Endothelial cell of umbilical vein (primary cell): Measurements from ENCODE around the gene OR11L1. TPM values are rescaled to one million over a fixed set of nuclear protein-coding genes. Genes with fewer than 3 reads are reported as not detected.

ENCODE experiments used
- BruUV-seq: library from RNA; stranded (reverse); fragments of 400-500 nt; replicated peaks from 2 replicates; lab custom pipeline; 2021; lab: Mats Ljungman, UMichigan
- CTCF ChIA-PET: fragments of 300-600, 350-600 bp; sonication (Branson Sonifier 250); formaldehyde crosslinking; loops from one replicate; lab custom pipeline; 2021; ENCODE audit warnings: antibody characterized with exemption, inconsistent platforms; lab: Charles Lee
- POLR2A ChIA-PET: fragments of 300-600, 350-600 bp; sonication (Branson Sonifier 250); formaldehyde crosslinking; loops from one replicate; lab custom pipeline; 2021; ENCODE audit warnings: antibody characterized with exemption, inconsistent platforms; lab: Charles Lee
- DNase-seq: peaks from one replicate; pipeline ENCODE4 v3.0.0-alpha.2; 2011; ENCODE audit warnings: low read depth, low spot score
- FAIRE-seq: peaks from 2 replicates; lab custom pipeline; 2011; peaks lifted over from hg19 to GRCh38; lab: Jason Lieb, UNC
- H2AFZ ChIP-seq: 2 replicates; pipeline ENCODE4 v1.6.0; 2012; ENCODE audit warnings: low read depth, low read length, control low read depth, inconsistent platforms
- H3K27ac ChIP-seq: 2 replicates; pipeline ENCODE4 v1.5.1; 2011; ENCODE audit warnings: low read depth, mild to moderate bottlenecking, control low read depth, low read length, moderate library complexity; ENCODE audit not compliant: insufficient read depth
- H3K27me3 ChIP-seq, 2 experiments: 2 replicates each; pipeline versions ENCODE4 v1.6.0 to v1.6.1; 2011; ENCODE audit warnings: low read length in 2 of 2, mixed read lengths in 1 of 2; ENCODE audit not compliant: control insufficient read depth in 2 of 2, insufficient read depth in 2 of 2
- H3K36me3 ChIP-seq, 2 experiments: 2 replicates in 1 of 2; 3 replicates in 1 of 2; pipeline ENCODE4 v1.5.1; 2011; ENCODE audit warnings: low read length in 2 of 2, mild to moderate bottlenecking in 1 of 2, moderate library complexity in 1 of 2; ENCODE audit not compliant: control insufficient read depth in 2 of 2, insufficient read depth in 2 of 2; ENCODE audit errors: extremely low read depth in 1 of 2
- H3K4me1 ChIP-seq: 3 replicates; pipeline ENCODE4 v1.5.1; 2011; ENCODE audit warnings: mild to moderate bottlenecking, low read length; ENCODE audit not compliant: control insufficient read depth, insufficient read depth; ENCODE audit errors: extremely low read depth
- H3K4me2 ChIP-seq: 2 replicates; pipeline ENCODE4 v1.6.1; 2011; ENCODE audit warnings: low read length, control low read depth, mixed read lengths; ENCODE audit not compliant: insufficient read depth
- H3K4me3 ChIP-seq, 3 experiments: fragments of 200-600 bp in 1 of 3; sonication (generic), shearing (Covaris generic) in 1 of 3; replicated peaks in 1 of 3; 2 replicates each; pipeline ENCODE4 v1.5.1; 2011 to 2016; ENCODE audit warnings: control low read depth in 3 of 3, low read length in 3 of 3, mild to moderate bottlenecking in 2 of 3, inconsistent platforms in 1 of 3, low read depth in 1 of 3, moderate library complexity in 1 of 3; ENCODE audit not compliant: insufficient read depth in 1 of 3
- H3K79me2 ChIP-seq: 2 replicates; pipeline ENCODE4 v1.6.0; 2012; ENCODE audit warnings: low read length, inconsistent platforms; ENCODE audit not compliant: control insufficient read depth, insufficient read depth
- H3K9ac ChIP-seq: replicated peaks from 2 replicates; pipeline ENCODE3; 2011; ENCODE audit warnings: low read length, control low read depth; ENCODE audit not compliant: insufficient read depth; ENCODE audit errors: extremely low read depth
- H3K9me1 ChIP-seq: replicated peaks from 3 replicates; pipeline ENCODE4 v1.6.0; 2011; ENCODE audit warnings: mild to moderate bottlenecking, low read length; ENCODE audit not compliant: control insufficient read depth, insufficient read depth; ENCODE audit errors: extremely low read depth
- H3K9me3 ChIP-seq: replicated peaks from 2 replicates; pipeline ENCODE4 v1.5.1; 2012; ENCODE audit warnings: low read length, inconsistent platforms; ENCODE audit not compliant: control insufficient read depth, insufficient read depth
- H4K20me1 ChIP-seq: replicated peaks from 2 replicates; pipeline ENCODE3; 2011; ENCODE audit warnings: mild to moderate bottlenecking, low read length; ENCODE audit not compliant: control insufficient read depth, insufficient read depth; ENCODE audit errors: extremely low read depth
- FOS ChIP-seq: IDR thresholded peaks from 2 replicates; pipeline ENCODE4 v1.6.1; 2011; ENCODE audit warnings: mild to moderate bottlenecking, low read length, moderate library complexity, borderline replicate concordance; ENCODE audit not compliant: insufficient read depth
- GATA2 ChIP-seq: IDR thresholded peaks from 2 replicates; pipeline ENCODE4 v1.7.0; 2011; ENCODE audit warnings: low read depth, mild to moderate bottlenecking, moderate library complexity, mixed read lengths, low read length; ENCODE audit not compliant: insufficient read length, insufficient read depth
- JUN ChIP-seq: IDR thresholded peaks from 2 replicates; pipeline ENCODE4 v1.6.1; 2011; ENCODE audit warnings: borderline replicate concordance, low read depth; ENCODE audit not compliant: insufficient read length, insufficient read depth
- MYC ChIP-seq: IDR thresholded peaks from one replicate; pipeline ENCODE4 v1.6.1; 2011; ENCODE audit warnings: mild to moderate bottlenecking, low read depth, low read length
- POLR2A ChIP-seq: IDR thresholded peaks from 2 replicates; pipeline ENCODE4 v1.6.1; 2012; ENCODE audit warnings: low read depth, mild to moderate bottlenecking, control low read depth, low read length
- dilution Hi-C: fragments of 300-500 bp; cut with MboI; formaldehyde crosslinking; loops from one replicate; pipeline ENCODE4 v1.15.0; 2019; ENCODE audit warnings: low sequenced_read_pairs; ENCODE audit not compliant: extremely low pct_ligation_motif_present
- intact Hi-C: fragments of 100-400 bp; cut with micrococcal nuclease; formaldehyde crosslinking; loops from one replicate; pipeline ENCODE4 v1.10.0; 2022
- polyA plus RNA-seq, 4 experiments: library from polyadenylated mRNA; depleted of rRNA in 3 of 4; stranded (reverse) in 3 of 4; unstranded in 1 of 4; fragments of >200 nt; gene quantifications; 2 replicates each; pipeline versions ENCODE4 v1.2.1 to v1.2.3, GENCODE V29; 2011 to 2012; ENCODE audit warnings: missing spikeins in 1 of 4
- total RNA-seq: library from RNA; stranded (reverse); gene quantifications from 2 replicates; pipeline ENCODE4 v1.2.3, GENCODE V29; 2021
- TF ChIP-seq, protein P1 (sequence below): IDR thresholded peaks from 2 replicates; pipeline ENCODE4 v1.6.1; 2011; ENCODE audit not compliant: insufficient read depth, insufficient read length
- TF ChIP-seq, protein P2 (sequence below), 2 donors: IDR thresholded peaks; 1 replicate in 1 of 2; 2 replicates in 1 of 2; pipeline ENCODE4 v1.5.1; 2011; ENCODE audit warnings: low read length in 2 of 2, mild to moderate bottlenecking in 2 of 2, moderate library complexity in 2 of 2, control low read depth in 1 of 2, inconsistent platforms in 1 of 2, low read depth in 1 of 2; ENCODE audit not compliant: insufficient read depth in 1 of 2; ENCODE audit errors: extremely low read depth in 1 of 2

The OR11L1 gene
- total and polyA plus RNA-seq, 2 donors (not counting 3 experiments of a cell fraction or from before 2014, with no cell fraction given): not detected

DNA sequence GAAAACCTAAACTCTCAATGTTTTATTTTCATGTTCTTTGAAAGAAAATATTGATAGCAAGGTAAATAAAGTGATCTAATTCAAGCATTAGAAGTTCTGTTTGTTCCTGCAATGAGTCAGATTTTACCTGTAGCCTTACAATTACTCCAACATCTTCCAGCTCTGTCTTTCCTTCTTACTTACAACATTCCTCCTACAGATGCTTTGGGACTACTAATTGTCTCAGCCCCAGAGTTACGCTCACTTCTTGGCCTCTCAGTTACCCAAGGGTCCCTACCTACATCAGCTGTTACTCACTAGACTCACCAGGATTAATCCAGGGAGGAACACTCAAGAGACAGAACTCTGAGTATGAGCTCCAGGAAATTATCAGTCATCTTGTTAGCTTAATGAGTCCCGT lies 44.2 kb downstream of the OR11L1 start:
- no peak for FAIRE-seq
- CTCF ChIA-PET: no interaction called here
- dilution Hi-C loops: no loop called here

More for the DNA sequence above, 44.2 kb downstream of the OR11L1 start:
- H4K20me1 ChIP-seq: no peaks in the 10 kb centered on the region
- H3K4me3 ChIP-seq: no peak overlapping the region
- POLR2A ChIA-PET: no interaction called here
- no peak for DNase-seq
- no peaks in the 10 kb centered on the region for H3K9me1 ChIP-seq
- H3K4me2 ChIP-seq: no peak overlapping the region
- intact Hi-C loops: no loop called here
- BruUV-seq: no TSS peak
- no peaks in the 10 kb centered on the region for H3K79me2 ChIP-seq
- no peak overlapping the region for H2AFZ ChIP-seq
- H3K27me3 ChIP-seq: no peaks in the 10 kb centered on the region
- no peaks in the 10 kb centered on the region for H3K4me1 ChIP-seq
- H3K36me3 ChIP-seq: no peaks in the 10 kb centered on the region
- no peak overlapping the region for H3K27ac ChIP-seq
- no peak overlapping the region for H3K9ac ChIP-seq
- peaks cover 4% of the 10 kb centered on the region for H3K9me3 ChIP-seq
- TF ChIP-seq, protein P1, sequence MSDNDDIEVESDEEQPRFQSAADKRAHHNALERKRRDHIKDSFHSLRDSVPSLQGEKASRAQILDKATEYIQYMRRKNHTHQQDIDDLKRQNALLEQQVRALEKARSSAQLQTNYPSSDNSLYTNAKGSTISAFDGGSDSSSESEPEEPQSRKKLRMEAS: no peak
- TF ChIP-seq POLR2A (no peak), FOS (no peak), MYC (no peak), JUN (no peak), GATA2 (no peak)
- TF ChIP-seq, protein P2, sequence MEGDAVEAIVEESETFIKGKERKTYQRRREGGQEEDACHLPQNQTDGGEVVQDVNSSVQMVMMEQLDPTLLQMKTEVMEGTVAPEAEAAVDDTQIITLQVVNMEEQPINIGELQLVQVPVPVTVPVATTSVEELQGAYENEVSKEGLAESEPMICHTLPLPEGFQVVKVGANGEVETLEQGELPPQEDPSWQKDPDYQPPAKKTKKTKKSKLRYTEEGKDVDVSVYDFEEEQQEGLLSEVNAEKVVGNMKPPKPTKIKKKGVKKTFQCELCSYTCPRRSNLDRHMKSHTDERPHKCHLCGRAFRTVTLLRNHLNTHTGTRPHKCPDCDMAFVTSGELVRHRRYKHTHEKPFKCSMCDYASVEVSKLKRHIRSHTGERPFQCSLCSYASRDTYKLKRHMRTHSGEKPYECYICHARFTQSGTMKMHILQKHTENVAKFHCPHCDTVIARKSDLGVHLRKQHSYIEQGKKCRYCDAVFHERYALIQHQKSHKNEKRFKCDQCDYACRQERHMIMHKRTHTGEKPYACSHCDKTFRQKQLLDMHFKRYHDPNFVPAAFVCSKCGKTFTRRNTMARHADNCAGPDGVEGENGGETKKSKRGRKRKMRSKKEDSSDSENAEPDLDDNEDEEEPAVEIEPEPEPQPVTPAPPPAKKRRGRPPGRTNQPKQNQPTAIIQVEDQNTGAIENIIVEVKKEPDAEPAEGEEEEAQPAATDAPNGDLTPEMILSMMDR (IDR thresholded peaks at IDR 0.05; ENCODE audit: extremely low read depth in 1 of 2, insufficient read depth in 1 of 2, low read depth in 1 of 2, low read length in 2 of 2): no peak

Other genes with a start within 250 kb of the OR11L1 start
- not detected in 2 replicates for gene OR2G3, start 236.3 kb downstream of the OR11L1 start, total RNA-seq
- gene OR2G3, start 236.3 kb downstream of the OR11L1 start, polyA plus RNA-seq: not detected in 2 replicates
- gene OR13G1, start 162.2 kb downstream of the OR11L1 start, total RNA-seq: not detected in 2 replicates
- not detected in 2 replicates for gene OR13G1, start 162.2 kb downstream of the OR11L1 start, polyA plus RNA-seq
- gene OR6F1, start 125.2 kb downstream of the OR11L1 start, total RNA-seq: not detected in 2 replicates
- gene OR6F1, start 125.2 kb downstream of the OR11L1 start, polyA plus RNA-seq: not detected in 2 replicates
- gene OR14K1, start 103.3 kb downstream of the OR11L1 start, total RNA-seq: not detected in 2 replicates
- gene OR14K1, start 103.3 kb downstream of the OR11L1 start, polyA plus RNA-seq: not detected in 2 replicates
- gene OR14A2, start 93.8 kb downstream of the OR11L1 start, total RNA-seq: not detected in 2 replicates
- gene OR14A2, start 93.8 kb downstream of the OR11L1 start, polyA plus RNA-seq: not detected in 2 replicates
- gene OR1C1, start 81.3 kb downstream of the OR11L1 start, total RNA-seq: not detected in 2 replicates
- not detected in 2 replicates for gene OR1C1, start 81.3 kb downstream of the OR11L1 start, polyA plus RNA-seq
- not detected in 2 replicates for gene OR14A16, start 17.8 kb downstream of the OR11L1 start, total RNA-seq
- gene OR14A16, start 17.8 kb downstream of the OR11L1 start, polyA plus RNA-seq: not detected in 2 replicates
- gene TRIM58, start 15.3 kb upstream of the OR11L1 start, total RNA-seq: not detected in 2 replicates
- gene TRIM58, start 15.3 kb upstream of the OR11L1 start, polyA plus RNA-seq: not detected in 2 replicates
- not detected in 2 replicates for gene OR2W3, start 53.7 kb upstream of the OR11L1 start, total RNA-seq
- not detected in 2 replicates for gene OR2W3, start 53.7 kb upstream of the OR11L1 start, polyA plus RNA-seq
- not detected in 2 replicates for gene OR2T8, start 78.4 kb upstream of the OR11L1 start, total RNA-seq
- not detected in 2 replicates for gene OR2T8, start 78.4 kb upstream of the OR11L1 start, polyA plus RNA-seq
- gene OR2AJ1, start 83.0 kb upstream of the OR11L1 start, total RNA-seq: not detected in 2 replicates
- not detected in 2 replicates for gene OR2AJ1, start 83.0 kb upstream of the OR11L1 start, polyA plus RNA-seq
- gene OR2L8, start 107.0 kb upstream of the OR11L1 start, total RNA-seq: not detected in 2 replicates
- gene OR2L8, start 107.0 kb upstream of the OR11L1 start, polyA plus RNA-seq: not detected in 2 replicates
- gene OR2AK2, start 123.3 kb upstream of the OR11L1 start, total RNA-seq: not detected in 2 replicates
- gene OR2AK2, start 123.3 kb upstream of the OR11L1 start, polyA plus RNA-seq: 0.08 TPM in 1 of 2 replicates, not detected in the other
- gene OR2L5, start 171.8 kb upstream of the OR11L1 start, total RNA-seq: not detected in 2 replicates
- not detected in 2 replicates for gene OR2L5, start 171.8 kb upstream of the OR11L1 start, polyA plus RNA-seq
- gene OR2L2, start 188.2 kb upstream of the OR11L1 start, total RNA-seq: 0.07 TPM in 1 of 2 replicates, not detected in the other
- not detected in 2 replicates for gene OR2L2, start 188.2 kb upstream of the OR11L1 start, polyA plus RNA-seq
- not detected in 2 replicates for gene OR2L3, start 204.9 kb upstream of the OR11L1 start, total RNA-seq
- not detected in 2 replicates for gene OR2L3, start 204.9 kb upstream of the OR11L1 start, polyA plus RNA-seq